ENCODE data around the gene RAG1.

Gene RAG1

GRCh38 chr11:36628765-36629244, 61.0 kb downstream of the RAG1 start:
- no peak for DNase-seq

All from C1 segment of cervical spinal cord (tissue), 14 donors.